ENCODE data around the gene KATNB1.

DNA sequence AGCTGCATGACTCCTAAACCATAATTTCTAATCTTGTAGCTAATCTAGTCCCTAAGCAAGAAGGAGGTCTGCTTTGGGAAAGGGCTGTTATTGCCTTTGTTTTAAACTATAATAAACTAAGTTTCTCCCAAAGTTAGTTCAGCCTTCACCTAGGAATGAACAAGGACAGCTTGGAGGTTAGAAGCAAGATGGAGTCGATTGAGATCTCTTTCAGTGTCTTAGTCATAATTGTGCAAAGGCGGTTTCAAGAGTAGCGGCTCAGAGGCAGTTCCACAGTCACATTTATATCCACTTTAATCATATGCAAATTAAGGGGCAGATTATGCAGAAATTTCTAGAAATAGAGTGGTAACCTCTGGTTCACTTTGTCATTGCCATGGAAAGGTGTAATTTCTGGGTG is 23.6 kb upstream of the KATNB1 start:
- TF ChIP-seq, protein P1, sequence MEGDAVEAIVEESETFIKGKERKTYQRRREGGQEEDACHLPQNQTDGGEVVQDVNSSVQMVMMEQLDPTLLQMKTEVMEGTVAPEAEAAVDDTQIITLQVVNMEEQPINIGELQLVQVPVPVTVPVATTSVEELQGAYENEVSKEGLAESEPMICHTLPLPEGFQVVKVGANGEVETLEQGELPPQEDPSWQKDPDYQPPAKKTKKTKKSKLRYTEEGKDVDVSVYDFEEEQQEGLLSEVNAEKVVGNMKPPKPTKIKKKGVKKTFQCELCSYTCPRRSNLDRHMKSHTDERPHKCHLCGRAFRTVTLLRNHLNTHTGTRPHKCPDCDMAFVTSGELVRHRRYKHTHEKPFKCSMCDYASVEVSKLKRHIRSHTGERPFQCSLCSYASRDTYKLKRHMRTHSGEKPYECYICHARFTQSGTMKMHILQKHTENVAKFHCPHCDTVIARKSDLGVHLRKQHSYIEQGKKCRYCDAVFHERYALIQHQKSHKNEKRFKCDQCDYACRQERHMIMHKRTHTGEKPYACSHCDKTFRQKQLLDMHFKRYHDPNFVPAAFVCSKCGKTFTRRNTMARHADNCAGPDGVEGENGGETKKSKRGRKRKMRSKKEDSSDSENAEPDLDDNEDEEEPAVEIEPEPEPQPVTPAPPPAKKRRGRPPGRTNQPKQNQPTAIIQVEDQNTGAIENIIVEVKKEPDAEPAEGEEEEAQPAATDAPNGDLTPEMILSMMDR (IDR thresholded peaks at IDR 0.05) = no peak
- TF ChIP-seq POLR2A (IDR thresholded peaks at IDR 0.05) = no peak

Data from uterus (tissue), 2 donors.